HUDEP-2 (cell line): Measurements from ENCODE around the gene CFAP92.
"Not testable (repeated sequence)": the region's sequence is repeated elsewhere in the genome, so short reads cannot be mapped to it uniquely, and the experiment has no call there.

Experiments
- DNase-seq, 76 experiments: peaks; one replicate each; lab custom pipeline; 2025; ENCODE audit not compliant: unreplicated experiment in 76 of 76; lab: John Stamatoyannopoulos, UW

The CFAP92 gene

DNA sequence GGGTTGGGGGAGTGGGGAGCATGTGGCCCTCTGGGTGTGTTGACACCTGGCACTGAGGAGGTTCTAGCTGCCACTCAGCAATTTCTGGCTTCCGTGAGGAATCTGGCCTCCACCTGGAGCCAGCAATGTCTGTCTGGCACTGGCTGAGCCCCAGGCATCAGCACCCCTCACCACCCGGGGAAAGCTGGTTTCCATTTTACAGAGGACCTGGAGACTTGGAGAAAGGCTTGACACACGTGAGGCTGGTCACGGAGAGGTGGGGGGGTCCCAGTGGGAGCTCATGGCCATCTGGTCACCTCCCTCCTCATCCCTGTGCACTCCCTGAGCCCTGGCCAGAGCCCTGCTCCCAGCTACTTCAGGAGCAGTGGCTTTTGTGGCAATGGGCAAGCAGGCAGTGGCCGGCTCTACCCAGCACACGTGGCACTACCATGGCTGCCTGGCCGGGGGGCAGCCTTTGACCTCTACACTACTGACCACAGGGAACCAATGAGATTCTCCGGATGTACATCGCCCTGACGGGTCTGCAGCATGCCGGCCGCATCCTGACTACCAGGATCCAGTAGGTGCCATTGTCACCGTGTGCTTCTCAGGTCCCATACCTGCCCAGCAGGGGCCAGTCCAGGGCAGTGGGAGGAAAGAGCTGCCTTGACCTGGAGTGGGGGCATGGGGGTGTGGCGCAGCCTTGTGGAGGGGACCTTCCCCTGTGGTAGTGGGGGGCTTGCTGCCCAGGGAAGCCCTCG is 86.0 kb downstream of the CFAP92 start:
- DNase-seq, result no peak

DNA sequence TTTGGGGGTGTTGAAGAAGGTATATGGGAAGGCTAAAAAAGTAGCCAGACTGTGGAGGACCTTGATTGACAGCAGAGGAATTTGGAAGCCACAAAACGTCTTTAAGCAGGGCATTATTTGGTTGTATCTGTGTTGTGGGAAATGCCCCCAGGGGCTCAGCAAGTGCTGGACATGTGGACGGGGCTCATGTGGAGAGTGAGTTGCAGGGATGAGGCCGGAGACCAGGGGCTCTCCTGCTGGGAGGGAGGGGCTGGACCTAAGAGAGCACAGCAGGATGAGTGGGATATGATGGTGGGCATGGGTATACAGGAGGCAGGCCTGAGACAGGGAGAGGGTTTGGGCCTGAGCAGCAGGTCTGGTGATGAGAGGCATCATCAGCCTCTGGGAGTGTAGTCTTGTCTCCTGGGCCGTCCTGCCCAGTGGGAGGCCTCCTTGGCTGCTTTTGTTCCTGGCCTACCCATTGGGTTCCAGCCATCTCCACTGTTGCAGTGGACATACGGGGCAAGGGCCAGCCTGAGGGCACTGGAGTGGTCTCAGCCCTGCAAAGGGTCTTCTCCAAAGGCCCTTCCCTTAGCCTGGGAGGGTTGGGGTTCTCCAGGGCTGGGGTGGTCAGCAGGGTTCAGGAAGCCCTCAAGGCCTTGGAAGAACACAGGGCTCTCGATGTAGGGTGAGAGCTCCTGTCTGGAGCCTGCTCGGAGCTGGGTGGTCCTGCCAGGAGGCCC is 86.9 kb downstream of the CFAP92 start:
- DNase-seq, result no peak

DNA sequence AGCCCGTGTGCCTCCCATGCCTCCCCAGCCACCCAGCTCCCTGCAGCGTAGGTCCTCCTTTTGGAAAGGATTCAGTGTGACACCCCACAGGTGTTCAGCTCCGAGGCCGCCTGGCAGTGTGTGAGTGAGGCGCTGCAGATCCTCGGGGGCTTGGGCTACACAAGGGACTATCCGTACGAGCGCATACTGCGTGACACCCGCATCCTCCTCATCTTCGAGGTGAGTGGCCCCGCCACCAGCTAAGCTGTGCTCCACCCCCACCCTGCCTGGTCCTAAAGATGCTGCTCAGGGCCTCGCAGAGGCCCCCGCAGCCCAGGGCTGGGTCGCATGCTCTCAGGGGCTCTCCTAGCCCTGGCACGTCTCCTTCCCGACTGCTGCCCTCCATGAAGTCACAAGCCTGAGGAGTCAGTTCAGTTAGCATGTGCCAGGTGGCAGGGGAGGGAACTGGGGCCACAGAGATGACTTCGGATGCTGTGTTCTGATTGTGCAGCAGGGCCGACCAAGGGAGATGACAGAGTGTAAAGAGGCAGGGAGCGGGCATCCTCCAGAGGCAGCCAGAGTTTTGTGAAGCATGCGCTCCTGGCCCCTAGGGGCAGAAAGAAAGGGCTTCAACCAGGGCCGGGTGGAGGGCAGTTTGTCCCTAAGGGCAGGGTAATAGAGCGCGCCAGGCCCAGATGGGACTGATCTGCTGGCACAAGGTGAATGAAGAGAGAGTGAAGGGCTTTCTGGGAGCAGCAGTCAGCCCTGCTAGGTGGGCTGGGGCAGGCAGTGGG is 87.7 kb downstream of the CFAP92 start:
- DNase-seq, result no peak

DNA sequence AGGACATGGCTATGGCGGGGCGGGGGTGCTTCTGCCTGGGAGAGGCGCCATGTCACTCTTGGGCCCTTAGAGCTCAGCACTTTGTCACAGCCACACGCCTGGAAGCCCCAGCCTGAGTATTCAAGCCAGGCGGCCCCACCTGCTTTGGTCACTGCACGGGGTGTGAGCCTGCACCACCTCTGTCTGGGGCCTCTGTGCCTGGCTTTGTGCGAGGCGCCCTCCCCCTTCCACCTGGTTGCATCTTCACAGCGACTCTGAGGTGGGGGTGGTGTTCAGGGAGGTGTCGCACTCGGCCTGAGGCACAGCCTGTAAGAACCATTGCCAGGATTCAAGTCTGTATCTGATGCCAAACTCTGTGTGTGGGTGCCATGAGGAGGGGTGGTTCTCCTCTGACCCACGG is 90.4 kb downstream of the CFAP92 start:
- no peak for DNase-seq

GRCh38 chr3:128902426-128902825 is 91.5 kb downstream of the CFAP92 start:
- no peak for DNase-seq

DNA sequence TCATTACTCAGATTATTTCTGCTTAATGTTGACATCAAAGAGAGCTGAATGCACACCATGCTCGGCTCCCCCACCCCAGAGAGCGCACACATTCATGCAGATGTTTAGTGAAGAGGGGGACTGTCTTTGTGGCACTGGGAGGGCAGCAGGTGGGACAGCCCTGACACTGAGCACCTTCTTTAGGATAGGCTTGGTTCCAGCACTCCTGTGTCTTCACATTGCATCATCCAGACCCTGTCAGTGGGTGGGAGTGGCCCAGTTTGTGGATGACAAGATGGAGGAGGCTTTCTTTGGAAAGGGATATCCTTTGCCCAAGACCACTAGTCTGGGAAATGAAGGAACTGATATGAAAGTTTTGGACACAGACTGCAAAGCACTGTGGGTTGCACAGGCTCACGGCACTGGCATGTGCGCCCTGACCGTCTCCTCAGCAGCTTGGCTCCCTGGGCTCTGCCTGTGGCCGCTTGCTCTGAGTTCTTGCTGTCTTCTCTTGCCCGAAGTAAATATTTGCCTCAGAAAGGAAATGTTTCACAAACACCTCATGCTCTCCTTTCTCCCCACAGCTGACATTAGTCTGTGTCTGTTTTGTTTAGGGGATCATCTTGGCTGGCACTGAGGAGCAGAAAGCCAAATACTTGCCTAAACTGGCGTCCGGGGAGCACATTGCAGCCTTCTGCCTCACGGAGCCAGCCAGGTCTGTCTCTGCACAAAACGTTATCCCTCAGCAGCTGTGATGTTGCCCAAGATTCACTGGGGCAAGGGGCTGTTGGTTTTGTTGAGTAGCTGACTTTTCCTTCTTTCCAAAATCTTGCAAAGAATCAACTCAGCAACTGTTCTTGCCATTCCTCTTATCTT is 97.8 kb downstream of the CFAP92 start:
- DNase-seq, result no peak

GRCh38 chr3:128889139-128889894 is 104.6 kb downstream of the CFAP92 start:
- DNase-seq, result no peak

- no peak for DNase-seq
Measured at GRCh38 chr3:128884992-128885391, 108.9 kb downstream of the CFAP92 start.

GRCh38 chr3:128882719-128883118 is 111.2 kb downstream of the CFAP92 start:
- DNase-seq, result peak in 42 of 76 experiments; percentile 2 to 72 (median 22)

DNA sequence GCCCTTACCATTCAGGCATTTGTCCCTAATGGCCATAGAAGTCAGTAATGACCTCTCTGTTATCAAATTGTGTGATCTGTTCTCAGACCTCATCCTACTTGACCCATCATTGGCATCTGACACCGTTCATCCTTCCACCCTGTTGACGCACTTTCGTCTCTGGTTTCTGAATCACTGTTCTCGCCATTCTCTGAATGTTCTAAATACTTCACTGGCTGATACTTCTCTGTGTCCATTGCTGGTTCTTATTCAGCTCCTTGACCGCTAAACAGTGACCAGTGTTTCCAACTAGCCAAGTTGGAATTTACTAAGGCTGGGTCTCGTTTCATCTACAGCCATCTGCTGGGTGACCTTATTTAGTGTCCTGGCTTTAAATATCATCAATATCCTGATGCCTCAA is 112.3 kb downstream of the CFAP92 start:
- no peak for DNase-seq

GRCh38 chr3:128880455-128880854 is 113.4 kb downstream of the CFAP92 start:
- DNase-seq, result not testable (repeated sequence)

GRCh38 chr3:128879991-128880390 is 113.9 kb downstream of the CFAP92 start:
- DNase-seq, result no peak

GRCh38 chr3:128879125-128879969 is 114.5 kb downstream of the CFAP92 start, which contains the start of gene ACAD9:
ACAD9 (plus strand) TSS chr3:128879620; CDS start chr3:128879692, 72 bp downstream.
- DNase-seq, result peak; percentile 61 to 99 (median 95)

DNA sequence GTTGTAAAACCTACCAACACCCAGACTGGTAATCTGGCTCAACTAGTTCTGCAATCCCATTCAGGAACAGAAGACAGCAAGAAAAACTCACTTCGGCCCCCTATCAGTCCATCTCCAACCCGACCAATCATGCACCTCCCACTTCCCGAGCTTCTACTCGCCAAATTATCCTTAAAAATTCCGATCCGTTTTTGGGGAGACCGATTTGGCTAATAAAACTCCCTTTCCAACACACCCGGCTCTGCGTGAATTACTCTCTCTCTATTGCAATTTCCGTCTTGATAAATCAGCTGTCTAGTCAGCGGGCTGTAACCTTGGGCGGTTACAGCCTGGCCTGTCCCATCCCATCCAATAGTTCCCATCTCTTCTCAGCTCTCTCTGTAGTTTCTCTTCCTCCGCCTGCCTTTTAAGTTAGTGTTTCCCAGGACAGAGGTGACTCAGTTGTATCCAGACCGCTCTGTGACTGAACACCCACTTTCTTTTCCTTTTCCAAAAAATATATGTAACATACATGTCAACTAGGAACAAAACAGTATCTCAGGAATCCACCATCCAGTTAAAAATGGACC is 115.2 kb downstream of the CFAP92 start:
- peak in 24 of 76 experiments; percentile 3 to 48 (median 32) for DNase-seq

DNA sequence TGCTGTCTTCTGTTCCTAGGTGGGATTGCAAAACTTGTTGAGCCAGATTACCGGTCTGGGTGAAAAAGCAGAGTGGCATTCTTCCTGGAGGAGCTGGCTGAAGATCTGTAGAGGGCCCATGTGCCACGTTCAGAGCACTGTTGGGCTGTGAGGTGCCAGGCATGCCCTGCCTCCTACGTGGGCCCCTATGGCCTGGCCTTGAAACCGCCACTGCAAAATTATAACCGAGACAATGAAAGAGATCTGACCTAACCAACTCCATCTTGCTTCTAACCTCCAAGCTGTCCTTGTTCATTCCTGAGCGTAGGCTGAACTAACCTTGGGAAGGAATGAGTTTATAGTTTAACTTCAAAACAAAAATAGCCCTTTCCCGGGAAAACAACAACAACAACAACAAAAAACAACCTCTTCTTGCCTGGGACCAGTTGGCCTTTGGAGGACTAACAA is 115.8 kb downstream of the CFAP92 start:
- DNase-seq, result no peak

DNA sequence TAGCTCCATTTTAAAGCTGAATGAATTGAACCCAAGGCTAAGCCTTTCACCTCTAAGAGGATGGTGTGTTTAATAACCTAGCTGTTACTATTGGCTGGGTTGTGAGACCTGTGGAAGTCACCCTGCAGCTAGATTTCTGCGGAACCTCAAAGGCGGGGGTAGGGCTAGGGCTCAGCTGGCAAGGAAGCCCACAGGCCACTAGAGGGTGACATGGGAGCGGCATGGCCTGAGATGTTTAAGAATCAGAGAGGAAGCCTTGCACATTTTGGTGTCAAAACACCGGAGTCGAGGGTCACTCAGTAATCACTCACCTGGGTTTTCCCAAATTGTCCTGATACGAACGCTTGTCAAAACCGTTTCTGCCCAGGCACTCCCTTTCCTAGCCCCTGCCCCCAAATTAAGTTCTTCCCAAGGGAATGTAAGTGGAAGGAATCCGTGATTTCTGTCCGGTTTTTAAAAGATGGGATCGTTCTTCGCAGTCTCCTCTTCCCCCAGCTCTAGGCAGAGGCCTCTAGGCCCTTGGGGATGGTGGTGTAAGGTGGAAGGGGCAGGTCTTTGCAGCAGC is 118.2 kb downstream of the CFAP92 start:
- DNase-seq, result peak in 64 of 76 experiments; percentile 3 to 68 (median 36)

DNA sequence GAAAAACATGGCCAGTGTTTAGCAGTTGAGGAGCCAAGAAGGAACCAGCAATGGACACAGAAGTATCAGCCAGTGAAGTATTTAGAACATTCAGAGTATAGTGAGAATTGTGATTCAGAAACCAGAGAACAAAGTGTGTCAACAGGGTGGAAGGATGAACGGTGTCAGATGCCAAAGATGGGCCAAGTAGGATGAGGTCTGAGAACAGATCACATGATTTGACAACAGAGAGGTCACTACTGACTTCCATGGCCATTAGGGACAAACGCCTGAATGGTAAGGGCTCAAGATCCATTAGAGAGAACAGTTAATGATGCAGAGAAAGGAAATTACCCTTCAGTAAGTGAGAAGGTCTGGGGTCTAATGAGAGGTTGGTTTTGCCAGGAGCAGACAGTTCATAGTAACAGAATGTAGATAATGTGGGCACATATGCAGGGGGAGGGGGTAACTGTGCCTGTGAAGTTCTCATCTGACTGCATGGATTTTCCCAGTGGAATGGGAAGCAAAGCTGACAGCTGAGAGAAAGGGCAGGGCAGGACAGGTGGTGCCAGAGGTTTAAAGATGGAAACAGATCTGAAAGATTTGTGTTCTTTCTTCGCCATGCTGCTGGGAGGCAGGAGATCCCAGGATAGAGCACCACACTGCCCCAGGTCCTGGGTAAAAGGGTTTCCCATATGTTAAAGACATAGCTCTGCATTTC is 119.2 kb downstream of the CFAP92 start:
- DNase-seq, result no peak
